ENCODE results near the gene CFAP221.

CFAP221 gene

GRCh38 chr2:119553687-119554344, 9.6 kb downstream of the CFAP221 start:
- H3K4me3 ChIP-seq (ENCODE audit: low read depth, low read length): no peak overlapping the region
- no peak for DNase-seq (ENCODE audit: low read depth)
- no peak for TF ChIP-seq CTCF (IDR thresholded peaks at IDR 0.05; ENCODE audit: insufficient read depth, low read depth, low read length, missing control alignments)

DNA sequence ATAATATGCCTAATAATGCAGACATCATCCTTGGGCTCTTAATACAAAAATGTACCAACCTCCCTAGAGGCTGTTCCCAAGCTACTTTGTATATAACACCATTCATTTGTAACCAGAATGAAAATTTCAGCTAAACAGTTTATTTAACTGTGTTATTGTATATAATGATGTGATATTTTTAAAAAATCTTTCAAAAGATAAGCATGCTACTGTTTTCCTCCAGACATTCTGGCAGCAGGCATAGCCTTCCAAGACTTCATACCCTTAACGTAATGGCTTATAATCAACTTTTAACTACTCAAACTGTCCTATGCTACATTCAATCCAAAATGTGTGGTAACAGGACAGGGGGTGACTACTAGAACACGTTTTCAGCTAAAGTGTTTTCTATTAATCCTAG, 21.2 kb downstream of the CFAP221 start:
- H3K4me3 ChIP-seq (ENCODE audit: low read depth, low read length): no peak overlapping the region
- no peak for TF ChIP-seq CTCF (IDR thresholded peaks at IDR 0.05; ENCODE audit: insufficient read depth, low read depth, low read length, missing control alignments)
- DNase-seq (ENCODE audit: low read depth): no peak

GRCh38 chr2:119567292-119567691, 23.0 kb downstream of the CFAP221 start:
- H3K4me3 ChIP-seq (ENCODE audit: low read depth, low read length): no peak overlapping the region
- no peak for DNase-seq (ENCODE audit: low read depth)
- TF ChIP-seq CTCF (IDR thresholded peaks at IDR 0.05; ENCODE audit: insufficient read depth, low read depth, low read length, missing control alignments): no peak

- TF ChIP-seq CTCF (IDR thresholded peaks at IDR 0.05; ENCODE audit: insufficient read depth, low read depth, low read length, missing control alignments): no peak
- peak; percentile 60 for DNase-seq (ENCODE audit: low read depth)
- H3K4me3 ChIP-seq (ENCODE audit: low read depth, low read length): no peak overlapping the region
Observed at GRCh38 chr2:119574108-119574815, 30.0 kb downstream of the CFAP221 start.

- no peak overlapping the region for H3K4me3 ChIP-seq (ENCODE audit: low read depth, low read length)
- TF ChIP-seq CTCF (IDR thresholded peaks at IDR 0.05; ENCODE audit: insufficient read depth, low read depth, low read length, missing control alignments): no peak
- peak; percentile 24 for DNase-seq (ENCODE audit: low read depth)
Observed at GRCh38 chr2:119574864-119575263, 30.6 kb downstream of the CFAP221 start.

DNA sequence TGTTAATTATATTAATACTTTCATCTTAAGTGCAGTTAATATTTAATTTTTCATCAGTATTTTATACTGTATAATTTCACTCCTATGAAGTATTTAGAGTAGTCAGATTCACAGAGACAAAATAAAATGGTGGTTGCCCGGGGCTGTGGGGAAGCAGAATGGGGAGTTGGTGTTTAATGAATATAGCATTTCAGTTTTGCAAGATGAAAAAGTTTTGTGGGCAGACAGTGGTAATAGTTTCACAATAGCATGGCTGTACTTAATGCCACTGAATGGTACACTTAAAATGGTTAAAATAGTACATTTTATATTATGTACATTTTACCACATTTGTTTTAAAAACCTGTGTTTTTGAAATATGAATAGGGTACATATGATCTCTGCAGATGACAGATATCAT, 31.2 kb downstream of the CFAP221 start:
- DNase-seq (ENCODE audit: low read depth): no peak
- TF ChIP-seq CTCF (IDR thresholded peaks at IDR 0.05; ENCODE audit: insufficient read depth, low read depth, low read length, missing control alignments): no peak
- H3K4me3 ChIP-seq (ENCODE audit: low read depth, low read length): no peak overlapping the region

All from GM12865 (cell line).